Measurements from ENCODE around the gene TCEAL5.
"Not testable (repeated sequence)": the region's sequence is repeated elsewhere in the genome, so short reads cannot be mapped to it uniquely, and the experiment has no call there.

DNA sequence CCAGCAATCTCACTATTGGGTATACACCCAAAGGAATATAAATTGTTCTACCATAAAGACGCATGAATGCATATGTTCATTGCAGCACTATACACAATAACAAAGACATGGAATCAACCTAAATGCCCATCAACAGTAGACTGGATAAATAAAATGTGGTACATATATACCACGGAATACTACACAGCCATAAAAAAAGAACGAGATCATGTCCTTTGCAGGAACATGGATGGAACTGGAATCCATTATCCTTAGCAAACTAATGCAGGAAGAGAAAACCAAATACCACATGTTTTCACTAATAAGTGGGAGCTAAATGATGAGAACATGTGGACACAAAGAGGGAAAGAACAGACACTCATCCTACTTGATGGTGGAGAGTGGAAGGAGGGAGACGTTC is 50.6 kb downstream of the TCEAL5 start:
- TF ChIP-seq, protein P1, sequence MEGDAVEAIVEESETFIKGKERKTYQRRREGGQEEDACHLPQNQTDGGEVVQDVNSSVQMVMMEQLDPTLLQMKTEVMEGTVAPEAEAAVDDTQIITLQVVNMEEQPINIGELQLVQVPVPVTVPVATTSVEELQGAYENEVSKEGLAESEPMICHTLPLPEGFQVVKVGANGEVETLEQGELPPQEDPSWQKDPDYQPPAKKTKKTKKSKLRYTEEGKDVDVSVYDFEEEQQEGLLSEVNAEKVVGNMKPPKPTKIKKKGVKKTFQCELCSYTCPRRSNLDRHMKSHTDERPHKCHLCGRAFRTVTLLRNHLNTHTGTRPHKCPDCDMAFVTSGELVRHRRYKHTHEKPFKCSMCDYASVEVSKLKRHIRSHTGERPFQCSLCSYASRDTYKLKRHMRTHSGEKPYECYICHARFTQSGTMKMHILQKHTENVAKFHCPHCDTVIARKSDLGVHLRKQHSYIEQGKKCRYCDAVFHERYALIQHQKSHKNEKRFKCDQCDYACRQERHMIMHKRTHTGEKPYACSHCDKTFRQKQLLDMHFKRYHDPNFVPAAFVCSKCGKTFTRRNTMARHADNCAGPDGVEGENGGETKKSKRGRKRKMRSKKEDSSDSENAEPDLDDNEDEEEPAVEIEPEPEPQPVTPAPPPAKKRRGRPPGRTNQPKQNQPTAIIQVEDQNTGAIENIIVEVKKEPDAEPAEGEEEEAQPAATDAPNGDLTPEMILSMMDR (IDR thresholded peaks at IDR 0.05 in 4 of 5, conservative IDR thresholded peaks at IDR 0.05 in 1 of 5) = not testable (repeated sequence)
- not testable (repeated sequence) for TF ChIP-seq POLR2A (IDR thresholded peaks at IDR 0.05)

Data from gastrocnemius medialis (tissue), 4 donors.